ENCODE data around the gene TTC16.

The TTC16 gene

GRCh38 chr9:127686461-127687393, 29.2 kb upstream of the TTC16 start:
- Histone ChIP-seq H3K27me3 (replicated peaks; ENCODE audit: control insufficient read depth, insufficient read depth, low read length) (no peaks in the 10 kb centered on the region), H3K4me1 (ENCODE audit: control insufficient read depth, insufficient read depth, low read length) (no peaks in the 10 kb centered on the region), H3K9ac (ENCODE audit: low read length) (no peak overlapping the region), H3K36me3 (ENCODE audit: control insufficient read depth, insufficient read depth, low read length, severe bottlenecking) (peaks cover 84% of the 10 kb centered on the region), H3K9me3 (ENCODE audit: control insufficient read depth, low read length) (no peaks in the 10 kb centered on the region), H3K4me3 (ENCODE audit: low read length) (no peak overlapping the region)
- no peak for DNase-seq (ENCODE audit: low read depth)

- no peaks in the 10 kb centered on the region for H3K27me3 ChIP-seq (replicated peaks; ENCODE audit: control insufficient read depth, insufficient read depth, low read length)
- H3K4me3 ChIP-seq (ENCODE audit: low read length), result no peak overlapping the region
- no peaks in the 10 kb centered on the region for H3K9me3 ChIP-seq (ENCODE audit: control insufficient read depth, low read length)
- H3K36me3 ChIP-seq (ENCODE audit: control insufficient read depth, insufficient read depth, low read length, severe bottlenecking), result peaks cover 67% of the 10 kb centered on the region
- no peaks in the 10 kb centered on the region for H3K4me1 ChIP-seq (ENCODE audit: control insufficient read depth, insufficient read depth, low read length)
- H3K9ac ChIP-seq (ENCODE audit: low read length), result no peak overlapping the region
- DNase-seq (ENCODE audit: low read depth), result no peak
These were observed 26.4 kb upstream of the TTC16 start for GRCh38 chr9:127689329-127690000.

GRCh38 chr9:127690735-127691134, 25.1 kb upstream of the TTC16 start:
- no peaks in the 10 kb centered on the region for H3K9me3 ChIP-seq (ENCODE audit: control insufficient read depth, low read length)

GRCh38 chr9:127692071-127692470, 23.8 kb upstream of the TTC16 start:
- no peak overlapping the region for H3K4me3 ChIP-seq (ENCODE audit: low read length)
- no peak overlapping the region for H3K9ac ChIP-seq (ENCODE audit: low read length)

More at GRCh38 chr9:127690735-127691134, 25.1 kb upstream of the TTC16 start:
- H3K4me3 ChIP-seq (ENCODE audit: low read length), result no peak overlapping the region
- no peak overlapping the region for H3K9ac ChIP-seq (ENCODE audit: low read length)
- no peak for DNase-seq (ENCODE audit: low read depth)
- H3K27me3 ChIP-seq (replicated peaks; ENCODE audit: control insufficient read depth, insufficient read depth, low read length), result no peaks in the 10 kb centered on the region
- peaks cover 67% of the 10 kb centered on the region for H3K36me3 ChIP-seq (ENCODE audit: control insufficient read depth, insufficient read depth, low read length, severe bottlenecking)
- peaks cover 9% of the 10 kb centered on the region for H3K4me1 ChIP-seq (ENCODE audit: control insufficient read depth, insufficient read depth, low read length)

GRCh38 chr9:127693143-127693542, 22.7 kb upstream of the TTC16 start:
- H3K4me3 ChIP-seq (ENCODE audit: low read length), result no peak overlapping the region
- H3K9ac ChIP-seq (ENCODE audit: low read length), result no peak overlapping the region
- peaks cover 9% of the 10 kb centered on the region for H3K4me1 ChIP-seq (ENCODE audit: control insufficient read depth, insufficient read depth, low read length)
- DNase-seq (ENCODE audit: low read depth), result no peak
- H3K36me3 ChIP-seq (ENCODE audit: control insufficient read depth, insufficient read depth, low read length, severe bottlenecking), result peaks cover 45% of the 10 kb centered on the region
- H3K9me3 ChIP-seq (ENCODE audit: control insufficient read depth, low read length), result no peaks in the 10 kb centered on the region
- no peaks in the 10 kb centered on the region for H3K27me3 ChIP-seq (replicated peaks; ENCODE audit: control insufficient read depth, insufficient read depth, low read length)

More at GRCh38 chr9:127692071-127692470, 23.8 kb upstream of the TTC16 start:
- DNase-seq (ENCODE audit: low read depth), result no peak
- Histone ChIP-seq H3K36me3 (ENCODE audit: control insufficient read depth, insufficient read depth, low read length, severe bottlenecking) (peaks cover 56% of the 10 kb centered on the region), H3K4me1 (ENCODE audit: control insufficient read depth, insufficient read depth, low read length) (peaks cover 9% of the 10 kb centered on the region), H3K9me3 (ENCODE audit: control insufficient read depth, low read length) (no peaks in the 10 kb centered on the region), H3K27me3 (replicated peaks; ENCODE audit: control insufficient read depth, insufficient read depth, low read length) (no peaks in the 10 kb centered on the region)

GRCh38 chr9:127693697-127694096, 22.2 kb upstream of the TTC16 start:
- H3K36me3 ChIP-seq (ENCODE audit: control insufficient read depth, insufficient read depth, low read length, severe bottlenecking), result peaks cover 40% of the 10 kb centered on the region
- H3K4me3 ChIP-seq (ENCODE audit: low read length), result no peak overlapping the region
- no peak overlapping the region for H3K9ac ChIP-seq (ENCODE audit: low read length)
- no peaks in the 10 kb centered on the region for H3K27me3 ChIP-seq (replicated peaks; ENCODE audit: control insufficient read depth, insufficient read depth, low read length)
- H3K4me1 ChIP-seq (ENCODE audit: control insufficient read depth, insufficient read depth, low read length), result peaks cover 10% of the 10 kb centered on the region
- H3K9me3 ChIP-seq (ENCODE audit: control insufficient read depth, low read length), result no peaks in the 10 kb centered on the region
- no peak for DNase-seq (ENCODE audit: low read depth)

- peak; percentile 69 for DNase-seq (ENCODE audit: low read depth)
- H3K4me3 ChIP-seq (ENCODE audit: low read length), result no peak overlapping the region
- no peak overlapping the region for H3K9ac ChIP-seq (ENCODE audit: low read length)
- H3K9me3 ChIP-seq (ENCODE audit: control insufficient read depth, low read length), result no peaks in the 10 kb centered on the region
- peaks cover 27% of the 10 kb centered on the region for H3K36me3 ChIP-seq (ENCODE audit: control insufficient read depth, insufficient read depth, low read length, severe bottlenecking)
- H3K4me1 ChIP-seq (ENCODE audit: control insufficient read depth, insufficient read depth, low read length), result peaks cover 18% of the 10 kb centered on the region
- H3K27me3 ChIP-seq (replicated peaks; ENCODE audit: control insufficient read depth, insufficient read depth, low read length), result no peaks in the 10 kb centered on the region
These were observed 20.8 kb upstream of the TTC16 start for GRCh38 chr9:127694890-127695720.

GRCh38 chr9:127697575-127697974, 18.3 kb upstream of the TTC16 start:
- H3K9ac ChIP-seq (ENCODE audit: low read length), result no peak overlapping the region
- peaks cover 5% of the 10 kb centered on the region for H3K36me3 ChIP-seq (ENCODE audit: control insufficient read depth, insufficient read depth, low read length, severe bottlenecking)
- H3K4me3 ChIP-seq (ENCODE audit: low read length), result no peak overlapping the region
- no peak for DNase-seq (ENCODE audit: low read depth)
- H3K9me3 ChIP-seq (ENCODE audit: control insufficient read depth, low read length), result no peaks in the 10 kb centered on the region
- H3K4me1 ChIP-seq (ENCODE audit: control insufficient read depth, insufficient read depth, low read length), result peaks cover 18% of the 10 kb centered on the region
- no peaks in the 10 kb centered on the region for H3K27me3 ChIP-seq (replicated peaks; ENCODE audit: control insufficient read depth, insufficient read depth, low read length)

GRCh38 chr9:127698386-127698785, 17.5 kb upstream of the TTC16 start:
- H3K36me3 ChIP-seq (ENCODE audit: control insufficient read depth, insufficient read depth, low read length, severe bottlenecking), result peaks cover under 1% of the 10 kb centered on the region
- no peak overlapping the region for H3K4me3 ChIP-seq (ENCODE audit: low read length)
- DNase-seq (ENCODE audit: low read depth), result no peak
- no peaks in the 10 kb centered on the region for H3K27me3 ChIP-seq (replicated peaks; ENCODE audit: control insufficient read depth, insufficient read depth, low read length)
- peaks cover 18% of the 10 kb centered on the region for H3K4me1 ChIP-seq (ENCODE audit: control insufficient read depth, insufficient read depth, low read length)
- H3K9ac ChIP-seq (ENCODE audit: low read length), result no peak overlapping the region
- no peaks in the 10 kb centered on the region for H3K9me3 ChIP-seq (ENCODE audit: control insufficient read depth, low read length)

- peaks cover 18% of the 10 kb centered on the region for H3K4me1 ChIP-seq (ENCODE audit: control insufficient read depth, insufficient read depth, low read length)
- peak; percentile 93 for DNase-seq (ENCODE audit: low read depth)
- H3K9ac ChIP-seq (ENCODE audit: low read length), result peak overlapping the region; percentile 84
- peak overlapping the region; percentile 74 for H3K4me3 ChIP-seq (ENCODE audit: low read length)
- H3K27me3 ChIP-seq (replicated peaks; ENCODE audit: control insufficient read depth, insufficient read depth, low read length), result no peaks in the 10 kb centered on the region
- no peaks in the 10 kb centered on the region for H3K9me3 ChIP-seq (ENCODE audit: control insufficient read depth, low read length)
- no peaks in the 10 kb centered on the region for H3K36me3 ChIP-seq (ENCODE audit: control insufficient read depth, insufficient read depth, low read length, severe bottlenecking)
These were observed 16.8 kb upstream of the TTC16 start for GRCh38 chr9:127698985-127699670.

Measured in adipocyte (in vitro differentiated cells).